BLaER1 treated with 17β-estradiol and CSF1 and Interleukin-3, amounts not matched to agents 10 nM and 100 nM (cell line): Measurements from ENCODE around the gene CLCN2.

Experiments used
- H3K27ac ChIP-seq, 11 experiments: shearing (Covaris generic); formaldehyde crosslinking; 2 replicates each; pipeline ENCODE4 v1.8.1; 2022
- H3K27me3 ChIP-seq, 11 experiments: shearing (Covaris generic); formaldehyde crosslinking; 2 replicates each; pipeline ENCODE4 v1.8.1; 2022
- H3K36me3 ChIP-seq, 11 experiments: shearing (Covaris generic); formaldehyde crosslinking; 2 replicates each; pipeline ENCODE4 v1.8.1; 2022
- H3K4me1 ChIP-seq, 10 experiments: shearing (Covaris generic); formaldehyde crosslinking; 2 replicates each; pipeline ENCODE4 v1.8.1; 2022
- H3K4me2 ChIP-seq, 11 experiments: shearing (Covaris generic); formaldehyde crosslinking; 2 replicates each; pipeline ENCODE4 v1.8.1; 2022
- H3K4me3 ChIP-seq, 10 experiments: shearing (Covaris generic); formaldehyde crosslinking; 2 replicates each; pipeline ENCODE4 v1.8.1; 2022
- H3K9ac ChIP-seq, 11 experiments: shearing (Covaris generic); formaldehyde crosslinking; 2 replicates each; pipeline ENCODE4 v1.8.1; 2022
- H3K9me3 ChIP-seq, 11 experiments: shearing (Covaris generic); formaldehyde crosslinking; replicated peaks in 1 of 11; 2 replicates each; pipeline ENCODE4 v1.8.1; 2022
- H4K20me1 ChIP-seq, 11 experiments: shearing (Covaris generic); formaldehyde crosslinking; 2 replicates each; pipeline ENCODE4 v1.8.1; 2022
- Cebpa-rat ChIP-seq, 11 experiments: shearing (Covaris generic); IDR thresholded peaks; 2 replicates each; pipeline ENCODE4 v1.8.1; 2022

Gene CLCN2

GRCh38 chr3:184381261-184382224 is 20.1 kb upstream of the CLCN2 start:
- H3K4me3 ChIP-seq, result peak overlapping the region in 8 of 10 experiments; percentile 0 to 68 (median 54); a peak in 10 of 20 replicates
- peak overlapping the region; percentile 28 to 89 (median 80); a peak in 18 of 22 replicates for H3K4me2 ChIP-seq
- peaks cover 60 to 83% (median 76%) of the 10 kb centered on the region in 11 experiments for H3K27me3 ChIP-seq
- 0 out of 22 replicates have a peak overlapping the region, but pooled peaks of 1 of the 11 experiments have one; percentile 6 for H3K27ac ChIP-seq
- H3K9ac ChIP-seq, result peak overlapping the region in 1 of 11 experiments; percentile 11; a peak in 1 of 22 replicates
- peaks cover 0 to 55% (median 17%) of the 10 kb centered on the region in 11 experiments; a peak in 14 of 22 replicates for H4K20me1 ChIP-seq
- peaks cover 5 to 25% (median 17%) of the 10 kb centered on the region in 10 experiments; a peak in 16 of 20 replicates for H3K4me1 ChIP-seq
- TF ChIP-seq Cebpa-rat (IDR thresholded peaks at IDR 0.05), result no peak
- H3K9me3 ChIP-seq, result no peaks in the 10 kb centered on the region
- no peaks in the 10 kb centered on the region for H3K36me3 ChIP-seq

- Histone ChIP-seq H4K20me1 (peaks cover 0 to 51% (median 17%) of the 10 kb centered on the region in 11 experiments; a peak in 14 of 22 replicates), H3K4me3 (peak overlapping the region; percentile 44 to 68 (median 56)), H3K9me3 (no peaks in the 10 kb centered on the region), H3K27ac (no peak overlapping the region), H3K36me3 (no peaks in the 10 kb centered on the region), H3K27me3 (peaks cover 60 to 87% (median 79%) of the 10 kb centered on the region in 11 experiments), H3K4me2 (peak overlapping the region; percentile 75 to 89 (median 81)), H3K4me1 (peaks cover 5 to 25% (median 17%) of the 10 kb centered on the region in 10 experiments; a peak in 16 of 20 replicates), H3K9ac (peak overlapping the region in 8 of 11 experiments; percentile 10 to 59 (median 40); a peak in 8 of 22 replicates)
- TF ChIP-seq Cebpa-rat (IDR thresholded peaks at IDR 0.05), result no peak
Measured at GRCh38 chr3:184380627-184381260, 19.3 kb upstream of the CLCN2 start.

- no peak overlapping the region for H3K27ac ChIP-seq
- peaks cover 60 to 88% (median 79%) of the 10 kb centered on the region in 11 experiments for H3K27me3 ChIP-seq
- no peaks in the 10 kb centered on the region for H3K9me3 ChIP-seq
- peak overlapping the region in 8 of 11 experiments; percentile 10 to 59 (median 40); a peak in 10 of 22 replicates for H3K9ac ChIP-seq
- H3K4me3 ChIP-seq, result peak overlapping the region; percentile 44 to 68 (median 56)
- no peaks in the 10 kb centered on the region for H3K36me3 ChIP-seq
- no peak for TF ChIP-seq Cebpa-rat (IDR thresholded peaks at IDR 0.05)
- peak overlapping the region; percentile 75 to 89 (median 81) for H3K4me2 ChIP-seq
- H3K4me1 ChIP-seq, result peaks cover 5 to 25% (median 17%) of the 10 kb centered on the region in 10 experiments; a peak in 16 of 20 replicates
- H4K20me1 ChIP-seq, result peaks cover 0 to 51% (median 17%) of the 10 kb centered on the region in 11 experiments; a peak in 14 of 22 replicates
Measured at GRCh38 chr3:184380185-184380626, 18.8 kb upstream of the CLCN2 start.

GRCh38 chr3:184379358-184380184 is 18.2 kb upstream of the CLCN2 start, which contains the start of gene CHRD:
CHRD (plus strand) TSS chr3:184380054; CDS start chr3:184380319, 265 bp downstream.
- Histone ChIP-seq H3K4me1 (peaks cover 5 to 25% (median 17%) of the 10 kb centered on the region in 10 experiments; a peak in 16 of 20 replicates), H4K20me1 (peaks cover 0 to 51% (median 17%) of the 10 kb centered on the region in 11 experiments; a peak in 14 of 22 replicates), H3K36me3 (no peaks in the 10 kb centered on the region), H3K27ac (no peak within 1 kb of the TSS), H3K27me3 (peaks cover 60 to 87% (median 77%) of the 10 kb centered on the region in 11 experiments), H3K4me3 (peak within 1 kb of the TSS; percentile 44 to 68 (median 56)), H3K4me2 (peak within 1 kb of the TSS; percentile 75 to 89 (median 81)), H3K9ac (peak within 1 kb of the TSS in 8 of 11 experiments; percentile 10 to 59 (median 40); a peak in 10 of 22 replicates), H3K9me3 (no peaks in the 10 kb centered on the region)
- TF ChIP-seq Cebpa-rat (IDR thresholded peaks at IDR 0.05), result no peak

- H3K4me2 ChIP-seq, result 0 out of 22 replicates have a peak overlapping the region, but pooled peaks of 1 of the 11 experiments have one; percentile 41
- no peaks in the 10 kb centered on the region for H3K36me3 ChIP-seq
- peaks cover 0 to 51% (median 17%) of the 10 kb centered on the region in 11 experiments; a peak in 14 of 22 replicates for H4K20me1 ChIP-seq
- H3K27ac ChIP-seq, result no peak overlapping the region
- no peak for TF ChIP-seq Cebpa-rat (IDR thresholded peaks at IDR 0.05)
- H3K9ac ChIP-seq, result no peak overlapping the region
- H3K4me3 ChIP-seq, result no peak overlapping the region
- peaks cover 60 to 81% (median 71%) of the 10 kb centered on the region in 11 experiments for H3K27me3 ChIP-seq
- H3K4me1 ChIP-seq, result peaks cover 5 to 25% (median 17%) of the 10 kb centered on the region in 10 experiments; a peak in 16 of 20 replicates
- no peaks in the 10 kb centered on the region for H3K9me3 ChIP-seq
Measured at GRCh38 chr3:184378651-184379357, 17.4 kb upstream of the CLCN2 start.

- Histone ChIP-seq H3K9me3 (no peaks in the 10 kb centered on the region), H3K27ac (no peak within 1 kb of the TSS), H3K27me3 (peaks cover 54 to 72% (median 63%) of the 10 kb centered on the region in 11 experiments), H3K4me2 (peak within 1 kb of the TSS in 8 of 11 experiments; percentile 2 to 41 (median 14); a peak in 9 of 22 replicates), H3K36me3 (no peaks in the 10 kb centered on the region), H3K9ac (no peak within 1 kb of the TSS), H3K4me3 (no peak within 1 kb of the TSS), H4K20me1 (peaks cover 0 to 46% (median 22%) of the 10 kb centered on the region in 11 experiments; a peak in 14 of 22 replicates), H3K4me1 (peaks cover 5 to 25% (median 17%) of the 10 kb centered on the region in 10 experiments; a peak in 16 of 20 replicates)
- no peak for TF ChIP-seq Cebpa-rat (IDR thresholded peaks at IDR 0.05)
Measured at GRCh38 chr3:184377882-184378445, 16.6 kb upstream of the CLCN2 start, which contains the start of gene THPO. THPO (minus strand) TSS chr3:184378207; CDS start chr3:184376259, 1,948 bp downstream.

- H3K27ac ChIP-seq, result no peak overlapping the region
- TF ChIP-seq Cebpa-rat (IDR thresholded peaks at IDR 0.05), result no peak
- H3K9ac ChIP-seq, result no peak overlapping the region
- H3K4me2 ChIP-seq, result peak overlapping the region in 6 of 11 experiments; percentile 6 to 41 (median 16); a peak in 5 of 22 replicates
- no peak overlapping the region for H3K4me3 ChIP-seq
- peaks cover 48 to 66% (median 57%) of the 10 kb centered on the region in 11 experiments for H3K27me3 ChIP-seq
- no peaks in the 10 kb centered on the region for H3K9me3 ChIP-seq
- H3K36me3 ChIP-seq, result no peaks in the 10 kb centered on the region
- peaks cover 0 to 45% (median 17%) of the 10 kb centered on the region in 11 experiments; a peak in 14 of 22 replicates for H4K20me1 ChIP-seq
- peaks cover 5 to 25% (median 19%) of the 10 kb centered on the region in 10 experiments; a peak in 16 of 20 replicates for H3K4me1 ChIP-seq
Measured at GRCh38 chr3:184377374-184377773, 16.0 kb upstream of the CLCN2 start.
